NCI-H1694 treated with DMSO at 0.1 percent for 48 hours (cell line): ENCODE results near the gene COMT.
A peak's percentile ranks its signal among the peaks of the same experiment; 100 is the strongest.

Experiments used
- DNase-seq: peaks from one replicate; lab custom pipeline; 2025; lab: John Stamatoyannopoulos, UW

The COMT gene

DNA sequence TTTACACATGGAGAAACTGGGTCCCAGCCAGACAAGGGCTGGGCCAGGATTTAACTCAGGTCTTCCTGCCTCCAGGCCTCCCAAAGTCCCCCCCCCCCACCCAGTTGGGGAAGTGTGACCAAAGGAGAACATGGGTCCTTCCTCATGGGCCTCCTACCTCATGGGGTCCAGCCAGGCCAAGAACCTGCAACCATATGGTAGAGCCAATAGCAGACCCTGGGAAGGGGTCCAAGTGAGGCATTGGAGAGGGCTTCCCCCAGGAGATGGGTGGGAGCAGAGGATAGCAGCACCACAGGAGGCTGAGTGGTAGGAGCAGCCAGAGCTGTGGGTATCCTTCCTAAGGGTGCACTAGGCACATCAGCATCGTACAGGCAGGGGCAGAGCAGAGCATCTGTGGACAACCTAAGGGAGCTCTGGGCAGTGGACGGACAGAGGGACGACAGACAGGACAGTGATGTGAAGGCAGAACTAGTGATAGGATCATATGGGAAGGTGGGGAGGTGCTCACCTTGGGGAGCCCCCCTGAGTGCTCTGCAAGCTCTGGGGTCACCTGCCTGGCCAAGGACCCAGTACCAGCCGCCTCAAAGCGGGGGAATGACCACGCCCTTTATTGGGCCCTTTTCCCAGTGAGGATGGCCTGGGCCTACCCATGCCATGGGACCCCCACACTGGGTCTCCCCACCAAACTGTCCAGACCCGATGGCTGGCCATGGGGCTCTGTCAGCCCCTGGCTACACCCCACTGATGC, 70.6 kb downstream of the COMT start:
- no peak for DNase-seq

DNA sequence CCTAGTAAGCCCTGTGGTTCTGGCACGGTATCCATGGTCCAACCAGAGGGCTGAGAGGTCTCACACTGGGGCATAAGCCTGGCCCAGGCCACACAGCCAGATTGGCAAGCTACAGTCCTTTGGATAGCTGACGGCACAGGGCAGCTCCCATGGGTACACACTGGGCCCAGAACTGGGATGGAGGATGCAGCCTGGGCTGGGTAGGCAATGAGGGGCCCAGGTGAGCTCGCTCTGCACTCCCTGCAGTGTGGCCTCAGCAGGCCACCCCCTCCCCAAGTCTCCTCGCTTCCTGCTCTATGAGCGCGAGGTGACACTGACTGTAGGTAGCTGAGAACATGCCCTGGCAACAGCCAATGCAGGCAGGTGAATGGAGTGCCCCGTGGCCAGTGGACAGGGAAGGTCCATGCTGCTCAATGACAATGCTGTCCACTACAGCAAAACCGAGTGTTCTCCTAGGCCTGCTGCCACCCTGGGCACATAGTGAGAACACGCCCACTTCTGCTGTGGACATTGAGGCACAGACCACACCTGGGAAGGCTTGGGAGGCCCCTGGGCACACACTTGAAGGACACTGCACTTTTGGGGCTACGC, 71.3 kb downstream of the COMT start:
- no peak for DNase-seq

DNA sequence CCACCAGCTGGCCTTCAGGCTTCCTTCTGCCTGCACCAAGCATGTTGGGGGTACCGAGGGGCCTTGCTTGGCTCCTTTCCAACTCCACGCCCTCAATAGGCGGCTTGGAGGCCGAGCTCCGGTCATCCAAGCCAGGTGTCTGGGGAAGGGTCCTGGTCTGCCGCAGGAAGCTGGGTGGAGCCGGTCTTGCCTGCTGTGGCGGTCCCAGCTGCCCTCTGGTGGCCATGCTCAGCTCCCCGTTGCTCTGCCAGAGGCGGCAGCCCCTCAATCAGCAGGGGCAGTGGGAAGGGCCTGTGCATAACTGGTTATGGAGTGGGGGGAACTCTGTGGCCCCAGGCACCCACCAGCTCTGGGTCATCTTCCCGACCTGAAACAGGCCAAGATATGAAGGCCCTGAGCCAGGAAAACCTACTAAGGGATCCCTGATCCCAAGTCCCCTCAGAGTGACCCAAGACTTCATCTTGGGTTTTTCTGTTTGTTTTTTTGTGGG, 71.9 kb downstream of the COMT start:
- peak; percentile 17 for DNase-seq

DNA sequence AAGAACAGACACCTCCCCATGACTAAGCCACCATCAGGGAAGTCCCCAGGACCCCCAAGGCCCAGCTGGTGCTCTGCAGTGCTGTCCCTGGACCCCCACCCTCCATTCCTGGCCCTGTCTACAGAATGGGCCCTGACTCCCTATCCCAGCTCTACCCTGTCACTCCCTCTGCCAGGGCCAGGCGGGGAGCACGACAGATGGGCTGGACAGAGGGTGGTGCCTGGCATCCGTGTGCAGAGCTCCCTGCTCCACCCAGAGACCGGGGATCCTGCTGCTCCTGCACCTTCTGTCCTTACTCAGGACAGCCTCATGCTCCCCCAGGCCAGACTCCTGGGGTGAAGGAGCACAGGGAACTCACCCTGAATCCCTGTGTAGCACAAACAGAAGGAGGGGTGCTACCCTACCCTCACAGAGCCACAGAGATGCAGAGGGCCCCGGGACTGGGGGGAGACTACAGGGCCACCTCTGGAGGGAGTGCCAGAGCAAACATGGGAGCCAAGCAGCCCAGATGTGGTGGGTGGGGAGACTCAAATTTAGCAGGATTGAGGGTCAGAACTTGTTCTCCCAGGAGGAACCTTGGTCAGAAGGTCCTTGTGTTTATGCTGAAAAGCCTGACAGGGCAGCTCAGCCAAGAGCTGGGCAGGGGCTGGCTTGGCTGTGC, 73.1 kb downstream of the COMT start:
- DNase-seq, result peak; percentile 49

DNA sequence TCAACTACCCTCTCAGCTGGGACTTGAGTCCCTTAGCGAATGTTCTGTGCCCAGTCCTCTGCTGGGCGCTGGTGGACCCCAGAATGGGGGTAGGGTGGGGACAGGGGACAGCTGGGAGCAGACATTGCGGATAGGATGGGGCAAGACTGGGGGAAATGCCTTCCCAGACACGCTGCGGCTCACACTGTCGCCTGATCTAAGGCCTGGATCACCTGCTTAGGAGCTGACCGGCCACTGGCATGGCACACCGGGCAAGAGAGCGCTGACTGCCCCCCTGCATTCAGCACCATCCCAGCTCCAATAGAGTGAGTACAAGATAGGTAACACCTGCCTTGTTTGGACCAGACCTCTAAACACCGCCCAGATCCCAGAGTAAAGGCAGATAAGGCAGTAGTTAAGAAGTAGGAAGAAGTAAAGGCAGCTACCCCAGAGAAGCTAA, 73.6 kb downstream of the COMT start:
- no peak for DNase-seq

DNA sequence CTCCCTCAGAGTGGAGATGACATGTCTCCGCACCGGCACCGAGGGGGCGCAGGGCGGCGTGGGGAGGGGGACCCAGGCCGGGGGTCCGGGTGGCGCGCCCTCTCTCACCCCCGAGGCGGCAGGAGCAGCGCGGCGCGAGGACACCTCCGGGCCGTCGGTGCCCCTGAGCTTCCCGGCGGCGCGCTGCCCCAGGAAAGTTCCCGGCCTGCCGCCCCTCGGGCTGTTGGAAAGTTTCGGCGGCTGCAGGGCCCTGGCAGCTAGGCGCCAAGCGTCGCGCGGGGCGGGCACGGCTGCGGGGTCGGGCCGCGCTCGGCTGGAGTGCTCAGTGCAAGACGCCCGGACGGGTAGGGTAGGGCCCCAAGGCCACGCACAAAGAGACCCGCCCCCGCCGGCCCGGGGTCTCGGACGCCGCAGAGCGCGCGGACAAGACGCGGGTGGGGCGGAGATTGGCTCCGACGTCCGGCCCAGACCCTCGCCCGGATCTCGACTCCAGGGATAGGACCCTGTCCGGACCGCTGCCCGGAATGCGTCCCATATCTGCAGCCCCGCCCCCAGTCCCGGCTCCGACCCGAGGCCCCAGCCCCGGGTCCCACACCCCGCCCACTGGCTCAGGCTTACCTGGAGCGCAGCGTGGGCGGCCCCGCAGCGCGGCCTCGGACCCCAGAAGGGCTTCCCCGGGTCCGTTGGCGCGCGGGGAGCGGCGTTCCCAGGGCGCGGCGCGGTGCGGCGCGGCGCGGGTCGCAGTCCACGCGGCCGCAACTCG, 74.6 kb downstream of the COMT start:
- no peak for DNase-seq

DNA sequence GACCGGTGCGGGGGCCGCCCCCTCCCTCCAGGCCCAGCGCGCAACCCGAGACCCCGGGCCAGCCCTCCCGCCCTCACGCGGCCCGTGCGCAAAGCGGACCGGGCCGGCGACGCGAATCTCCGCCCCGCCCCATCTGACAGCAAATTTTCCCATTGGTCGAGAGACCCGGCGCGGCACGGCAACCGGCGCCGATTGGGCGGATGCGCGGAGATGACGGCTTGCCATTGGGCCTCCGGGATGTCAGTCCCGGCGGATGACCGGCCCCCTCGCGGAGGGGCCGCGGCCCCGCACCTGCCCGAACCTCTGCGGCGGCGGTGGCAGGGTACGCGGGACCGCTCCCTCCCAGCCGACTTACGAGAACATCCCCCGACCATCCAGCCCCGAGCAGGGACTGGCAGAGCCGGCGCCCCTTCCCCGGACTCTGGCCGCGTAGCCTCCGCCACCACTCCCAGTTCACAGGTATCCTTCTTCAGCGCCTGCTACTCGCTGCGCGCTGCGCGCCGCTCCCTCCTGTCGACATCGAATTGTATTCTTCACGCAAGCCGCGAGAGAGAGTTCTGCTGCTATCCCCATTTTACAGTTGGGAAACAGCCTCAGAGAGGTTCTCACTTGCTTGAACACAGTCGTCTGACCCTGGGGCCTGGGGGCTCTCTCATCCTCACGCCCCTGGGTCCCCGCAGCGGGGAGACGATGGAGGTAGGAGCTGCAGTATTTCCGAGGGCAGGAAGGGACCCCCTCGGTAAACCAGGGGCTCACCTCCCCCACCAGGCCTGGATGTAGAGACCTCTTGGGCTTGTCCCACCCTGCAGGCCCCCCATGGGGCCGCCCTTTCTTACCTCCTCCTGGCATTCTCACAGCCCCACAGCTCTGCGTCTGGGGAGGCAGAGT, 75.4 kb downstream of the COMT start, which contains the start of gene ARVCF:
Gene ARVCF, minus strand, starts transcription at position 90 of the 888 bp plus-strand sequence. CDS start 26,029 bp downstream, outside the sequence.
- DNase-seq, result peak; percentile 70

DNA sequence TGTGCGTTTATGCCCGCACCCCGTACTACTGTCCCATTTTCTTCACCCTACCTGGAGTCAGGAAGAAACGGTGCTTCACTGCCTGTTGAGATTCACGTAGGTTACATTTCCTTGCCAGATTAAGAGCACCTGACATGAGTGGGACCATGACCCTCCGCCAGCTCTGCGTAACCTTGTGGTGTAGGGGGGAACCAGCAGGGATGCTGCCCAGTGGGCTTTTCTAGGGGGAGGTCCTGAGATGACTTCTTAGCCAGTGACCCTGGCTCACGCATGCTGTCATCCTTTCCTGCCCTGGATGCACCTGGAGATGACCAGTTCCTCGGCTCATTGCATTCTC, 76.0 kb downstream of the COMT start:
- DNase-seq, result no peak

DNA sequence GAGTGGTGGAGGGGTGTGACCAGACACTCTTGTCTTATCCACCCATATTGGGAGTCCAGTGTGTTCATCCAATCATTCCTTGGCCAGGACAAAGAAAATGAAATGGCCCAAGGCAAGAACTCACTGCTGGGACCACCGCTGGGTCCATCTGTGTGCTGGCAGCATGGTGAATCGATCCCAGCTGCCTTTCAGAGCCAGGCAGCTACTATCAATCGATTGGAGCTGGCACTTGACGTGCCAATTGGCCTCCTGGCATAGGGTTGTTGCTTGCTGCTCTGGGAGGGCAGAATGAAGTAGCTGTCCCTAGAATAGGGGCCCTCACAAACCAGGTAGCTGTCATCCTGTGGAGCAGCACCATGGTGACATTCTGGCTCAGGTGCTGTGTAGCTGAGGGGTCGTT, 76.4 kb downstream of the COMT start:
- no peak for DNase-seq
